NCI-H82 (cell line): Measurements from ENCODE around the gene BANP.
"Not testable (repeated sequence)": the region's sequence is repeated elsewhere in the genome, so short reads cannot be mapped to it uniquely, and the experiment has no call there.

Source experiments
- DNase-seq: peaks from one replicate; lab custom pipeline; 2025; lab: John Stamatoyannopoulos, UW

The BANP gene

DNA sequence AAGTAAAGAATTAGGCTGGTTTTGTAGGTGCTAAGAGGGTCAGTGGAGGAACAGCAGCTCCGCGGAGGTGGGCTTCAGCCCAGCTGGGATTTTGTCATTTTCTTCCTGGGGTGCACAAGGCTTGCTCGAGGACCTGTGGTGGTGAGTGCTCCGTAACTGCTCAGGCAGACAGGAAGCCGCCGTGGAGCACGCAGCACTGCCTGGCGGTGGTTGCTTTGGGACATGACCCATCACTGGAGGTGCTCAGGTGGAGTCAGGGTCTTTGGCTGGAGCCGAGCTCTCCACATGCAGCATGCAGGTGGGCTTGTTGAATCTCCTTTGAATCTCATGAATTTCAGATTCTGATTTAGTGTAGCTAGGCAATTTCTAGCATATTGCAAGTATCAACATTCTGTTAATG is 79.7 kb downstream of the BANP start:
- DNase-seq = not testable (repeated sequence)

DNA sequence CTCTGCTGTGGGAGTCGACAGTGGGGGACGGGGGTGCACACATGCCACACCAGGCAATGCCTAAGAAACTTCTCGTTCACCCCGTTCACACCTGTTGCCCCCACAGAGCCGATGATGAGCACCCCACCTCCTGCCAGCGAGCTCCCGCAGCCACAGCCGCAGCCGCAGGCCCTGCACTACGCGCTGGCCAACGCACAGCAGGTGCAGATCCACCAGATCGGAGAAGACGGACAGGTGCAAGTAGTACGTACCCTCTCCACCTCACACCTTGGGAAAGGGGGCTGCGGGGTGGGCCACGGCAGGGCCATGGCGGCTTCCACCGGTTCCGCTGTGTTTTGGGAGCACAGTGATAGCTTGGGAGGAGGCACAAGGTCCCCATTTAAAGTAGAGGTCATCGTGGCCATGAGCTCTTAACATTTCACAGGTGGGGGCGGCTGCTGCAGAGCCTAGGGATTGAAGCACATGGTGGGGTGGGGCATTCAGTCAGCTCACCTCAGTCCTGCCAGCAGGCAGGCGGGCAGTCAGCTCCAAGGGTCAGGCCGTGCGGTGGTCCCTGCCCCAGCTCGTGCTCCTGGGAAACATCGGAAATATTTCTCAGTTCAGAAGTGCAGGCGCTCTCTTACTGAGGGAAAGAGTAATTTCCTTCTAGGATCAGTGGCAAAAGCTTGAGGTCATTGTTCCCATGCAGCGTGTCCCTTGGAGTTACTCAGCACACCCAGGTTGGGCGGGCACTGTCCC is 81.9 kb downstream of the BANP start:
- DNase-seq = not testable (repeated sequence)

DNA sequence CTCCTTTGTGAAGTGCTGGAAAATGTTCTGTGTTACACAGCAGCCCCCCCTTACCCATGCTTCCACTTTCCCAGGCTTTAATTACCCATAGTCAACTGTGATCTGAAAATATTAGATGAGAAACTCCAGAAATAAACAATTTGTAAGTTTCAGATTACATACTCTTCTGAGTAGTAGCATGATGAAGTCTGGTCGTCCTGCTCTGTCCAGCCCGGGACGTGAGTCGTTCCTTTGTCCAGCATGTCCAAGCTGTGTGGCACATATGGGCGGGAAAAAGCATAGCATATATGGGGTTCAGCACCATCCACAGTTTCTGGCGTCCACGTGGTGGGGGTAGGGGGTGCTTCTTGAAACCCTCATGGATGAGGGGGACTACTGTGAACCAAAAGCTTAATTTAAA is 83.5 kb downstream of the BANP start:
- DNase-seq = no peak

DNA sequence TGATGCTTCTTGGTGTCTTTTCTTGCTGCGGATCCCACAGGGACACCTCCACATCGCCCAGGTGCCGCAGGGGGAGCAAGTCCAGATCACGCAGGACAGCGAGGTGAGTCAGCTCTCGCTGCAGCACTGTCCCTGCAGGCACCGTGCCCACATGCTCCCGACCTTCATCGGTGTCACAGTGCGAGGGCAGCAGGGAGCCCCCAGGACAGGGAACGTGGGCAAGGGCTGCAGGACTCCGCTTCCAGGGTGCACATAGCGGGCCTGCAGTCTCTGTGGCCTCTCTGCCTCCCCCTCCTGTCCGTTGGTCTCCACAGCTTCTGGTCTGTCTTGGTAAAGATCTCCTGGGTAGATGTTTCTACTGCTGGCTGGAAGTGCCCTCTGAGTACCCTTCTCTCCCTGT is 84.1 kb downstream of the BANP start:
- no peak for DNase-seq

DNA sequence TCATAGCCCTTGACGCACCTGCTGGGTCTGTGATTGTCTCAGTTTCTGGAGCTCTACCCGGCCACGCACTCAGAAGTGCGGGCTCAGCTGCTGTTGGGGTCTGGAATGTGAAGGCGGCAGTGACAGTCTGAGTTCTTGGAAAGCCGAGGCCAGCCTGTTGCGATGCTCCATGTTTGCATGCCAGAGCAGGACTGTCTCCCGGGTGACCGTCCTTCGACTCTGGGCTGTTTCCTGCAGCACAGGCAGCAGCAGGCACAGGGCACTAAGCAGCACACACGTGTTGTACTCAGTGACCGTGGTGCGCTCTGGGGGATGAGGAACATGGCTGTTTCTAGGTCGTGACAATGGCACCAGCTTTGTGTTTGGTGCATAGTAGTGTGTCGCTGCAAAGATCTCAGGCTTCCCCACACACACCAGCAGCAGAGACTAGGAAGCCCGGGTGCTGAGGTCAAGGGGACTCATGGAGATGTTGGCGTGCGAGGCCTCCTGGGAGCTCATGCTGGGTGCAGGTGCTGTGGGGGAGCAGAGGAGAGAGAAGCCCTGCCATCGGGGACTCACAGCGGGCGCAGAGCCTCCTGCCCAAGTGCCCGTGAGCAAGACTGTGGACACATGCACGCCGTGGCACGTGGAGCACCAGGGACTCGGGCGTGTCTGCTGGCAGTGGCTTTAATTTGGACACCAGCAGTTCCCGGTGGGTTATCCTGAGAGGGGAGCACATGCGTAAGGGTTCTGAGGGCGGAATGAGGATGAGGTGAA is 84.8 kb downstream of the BANP start:
- not testable (repeated sequence) for DNase-seq

DNA sequence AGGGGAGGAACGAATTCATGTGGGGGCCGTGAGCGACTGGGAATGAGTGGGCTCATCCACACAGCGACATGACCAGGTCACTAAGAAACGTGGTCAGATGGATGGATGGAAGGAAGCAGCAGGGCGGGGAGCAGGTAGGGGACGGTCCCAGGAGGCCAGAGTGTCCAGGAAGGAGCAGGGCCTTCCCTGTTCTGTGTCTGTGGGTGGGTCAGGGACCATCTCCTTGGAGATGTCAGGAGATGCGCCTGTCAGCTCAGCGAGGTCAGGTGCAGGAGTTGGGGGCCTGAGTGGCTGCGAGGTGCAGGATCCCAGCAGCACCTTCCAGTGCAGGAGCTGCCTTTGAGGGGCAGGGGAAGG is 85.4 kb downstream of the BANP start:
- not testable (repeated sequence) for DNase-seq

DNA sequence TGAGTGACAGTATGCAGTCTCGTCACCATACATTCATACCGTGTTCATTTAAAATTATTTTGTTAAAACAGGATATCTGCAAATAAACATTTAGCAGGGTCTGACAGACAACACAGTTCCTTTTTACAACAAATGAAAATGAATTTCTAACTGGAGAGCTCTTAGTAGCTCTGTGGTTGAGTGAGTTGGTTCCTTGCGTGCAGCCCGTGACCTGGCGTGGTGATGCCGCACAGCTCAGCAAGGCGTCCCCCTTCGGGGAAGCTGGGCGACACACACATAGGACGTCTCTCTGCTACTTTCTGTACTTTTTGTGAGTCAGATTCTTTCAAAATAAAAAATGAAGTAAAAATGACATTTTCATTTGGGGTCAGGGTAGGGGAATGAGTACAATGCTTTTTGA is 86.1 kb downstream of the BANP start:
- DNase-seq = not testable (repeated sequence)

DNA sequence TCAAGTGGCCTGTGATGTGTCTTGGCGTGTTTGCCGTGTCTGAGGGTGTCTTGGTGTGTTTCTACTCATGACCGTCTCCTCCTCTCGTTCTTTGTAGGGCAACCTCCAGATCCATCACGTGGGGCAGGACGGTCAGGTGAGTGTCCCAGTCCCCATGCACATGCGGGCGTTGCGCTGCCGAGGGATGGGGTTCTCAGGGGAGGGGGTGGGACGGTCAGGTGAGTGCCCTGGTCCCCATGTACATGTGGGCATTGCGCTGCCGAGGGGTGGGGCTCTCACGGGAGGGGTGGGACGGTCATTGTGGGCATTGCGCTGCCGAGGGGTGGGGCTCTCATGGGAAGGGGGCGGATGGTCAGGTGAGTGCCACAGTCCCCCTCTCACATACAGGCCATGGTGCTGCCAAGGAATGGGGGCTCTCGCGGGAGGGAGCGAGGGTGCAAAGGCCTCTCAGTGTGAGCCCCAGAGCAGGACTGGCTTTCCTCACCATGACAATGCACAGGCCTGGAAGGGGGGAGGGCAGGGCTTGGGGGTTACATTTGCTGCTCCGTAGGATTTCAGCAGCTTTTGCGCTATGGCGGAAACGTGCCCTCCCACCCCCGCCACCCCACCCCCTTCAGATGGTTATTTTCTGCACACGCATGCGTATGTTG is 86.8 kb downstream of the BANP start:
- DNase-seq = not testable (repeated sequence)

DNA sequence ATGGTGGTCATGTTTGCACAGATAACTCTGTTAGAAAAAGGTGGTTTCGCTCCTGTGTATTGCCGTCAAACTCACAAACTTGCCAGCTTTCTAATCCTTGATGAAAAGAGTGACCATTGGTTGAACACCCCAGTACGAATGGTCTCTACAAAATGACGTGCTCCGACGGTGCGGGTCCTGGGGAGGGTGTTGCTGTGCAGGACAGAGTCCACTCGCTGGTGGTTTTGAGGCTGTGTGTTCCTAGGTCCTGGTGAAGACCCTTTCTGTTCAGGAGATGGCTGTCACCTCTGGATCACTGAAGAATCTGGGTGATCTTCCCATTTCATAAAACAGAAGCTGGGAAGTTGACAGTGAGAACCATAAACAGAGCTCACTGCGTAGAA is 87.3 kb downstream of the BANP start:
- DNase-seq = not testable (repeated sequence)

DNA sequence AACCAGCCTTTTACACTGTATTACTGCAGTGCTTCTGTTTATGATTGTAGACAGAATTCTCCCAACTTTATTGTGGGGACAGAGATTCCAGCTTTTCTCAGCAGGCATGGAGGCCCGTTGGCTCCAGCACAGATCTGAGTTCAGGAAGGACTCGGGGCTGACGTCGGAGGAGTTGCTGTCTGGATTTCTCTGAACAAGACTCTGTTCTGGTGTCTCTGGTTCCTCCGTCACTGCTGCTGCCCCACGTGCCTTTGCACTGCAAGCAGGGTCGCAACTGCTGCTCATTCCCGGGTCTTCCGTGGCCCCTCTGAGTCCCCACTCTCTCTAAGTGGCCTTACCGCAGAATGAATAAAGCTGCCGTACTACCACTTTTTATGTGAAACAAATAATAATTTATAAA is 88.4 kb downstream of the BANP start:
- no peak for DNase-seq

DNA sequence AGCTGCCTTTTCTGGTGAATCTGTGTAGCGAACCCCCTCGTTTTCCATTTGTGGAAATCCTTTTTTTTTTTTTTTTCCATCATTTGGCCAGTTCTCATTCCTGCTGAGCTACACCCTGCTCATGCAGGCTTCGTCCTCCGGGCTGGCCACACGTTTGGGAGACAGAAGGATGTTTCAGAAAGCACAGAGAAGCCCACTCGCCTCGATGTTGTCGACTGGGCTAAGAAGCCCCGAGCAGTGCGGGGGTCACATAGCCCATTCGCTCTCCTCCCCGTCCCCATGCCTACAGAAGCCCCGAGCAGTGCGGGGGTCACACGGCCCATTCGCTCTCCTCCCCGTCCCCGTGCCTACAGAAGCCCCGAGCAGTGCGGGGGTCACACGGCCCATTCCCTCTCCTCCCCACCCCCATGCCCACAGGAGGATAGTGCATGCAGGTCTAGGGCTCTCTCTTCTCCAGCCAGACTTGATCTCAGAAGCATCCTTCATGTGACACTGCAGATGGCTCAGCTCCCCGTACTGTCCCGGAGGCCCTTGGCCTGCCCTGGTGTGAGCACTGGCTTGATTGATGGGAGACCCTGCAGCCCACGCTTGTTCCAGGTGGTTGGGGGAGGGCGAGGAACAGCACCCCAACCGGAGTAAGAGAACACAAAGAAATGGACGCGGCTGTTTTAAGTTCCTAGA is 89.1 kb downstream of the BANP start:
- DNase-seq = not testable (repeated sequence)

DNA sequence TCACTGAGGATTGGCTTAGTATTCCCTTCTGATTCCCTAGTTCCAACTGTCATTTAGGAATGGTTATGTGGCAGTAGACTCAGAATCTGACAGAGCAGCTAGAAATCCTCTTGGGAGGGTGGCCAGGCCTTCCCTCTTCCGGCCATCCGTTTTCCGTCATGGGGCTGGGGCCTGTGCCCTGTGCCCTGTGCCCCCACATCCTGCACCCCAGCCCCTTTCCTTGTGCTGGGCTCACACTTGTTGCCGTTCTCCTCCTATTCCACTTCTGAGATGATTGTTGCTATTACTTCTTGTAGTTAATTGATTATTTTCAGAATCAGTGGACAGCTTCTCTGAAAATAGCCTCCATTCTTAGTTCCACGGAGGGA is 89.6 kb downstream of the BANP start:
- DNase-seq = not testable (repeated sequence)

DNA sequence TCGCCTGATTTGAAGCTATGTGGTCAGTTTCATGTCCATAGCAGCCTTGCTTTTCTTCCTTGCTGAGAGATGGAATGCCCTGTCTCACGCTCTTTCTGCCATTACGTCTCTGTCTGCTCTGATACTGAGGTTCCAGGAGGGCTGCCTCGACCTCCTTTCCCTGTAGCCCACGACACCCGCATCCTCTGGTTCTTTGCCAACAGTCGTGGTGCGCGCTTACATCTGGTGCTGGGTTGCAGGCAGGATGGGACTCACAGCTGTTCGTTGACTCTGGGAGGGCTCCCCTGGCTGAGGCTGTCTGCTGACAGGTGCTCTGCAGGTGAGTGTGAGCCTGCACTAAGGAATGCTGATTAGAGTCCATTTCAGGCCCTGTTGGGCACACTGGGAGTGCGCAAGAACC is 90.3 kb downstream of the BANP start:
- DNase-seq = not testable (repeated sequence)

DNA sequence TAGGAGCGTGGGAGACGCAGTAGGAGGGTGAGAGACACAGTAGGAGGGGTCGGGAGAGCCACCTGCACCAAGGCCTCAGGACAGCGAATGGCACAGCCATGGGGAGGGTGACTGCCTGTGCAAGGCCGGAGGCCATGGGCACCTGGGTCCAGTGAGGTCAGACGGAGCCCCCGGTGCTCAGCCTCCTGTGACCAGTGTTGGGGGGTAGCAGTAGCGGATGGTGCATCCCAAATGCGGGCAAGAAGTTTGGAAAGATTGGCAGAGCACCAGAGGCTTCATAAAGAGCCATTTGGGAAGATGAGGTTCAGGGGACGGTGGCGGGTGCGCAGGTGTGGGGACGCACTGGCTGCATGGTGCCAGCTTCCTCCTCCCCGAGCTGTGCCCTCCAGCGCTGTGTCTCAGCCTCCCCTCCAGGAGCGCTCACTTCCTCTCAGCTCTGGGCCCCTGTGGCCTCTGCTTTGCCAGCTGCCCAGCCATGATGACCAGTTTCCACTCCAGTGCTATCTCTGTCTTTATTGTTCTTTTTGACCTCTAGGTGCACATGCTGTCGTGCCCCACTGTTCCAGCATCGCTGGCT is 90.8 kb downstream of the BANP start:
- not testable (repeated sequence) for DNase-seq

DNA sequence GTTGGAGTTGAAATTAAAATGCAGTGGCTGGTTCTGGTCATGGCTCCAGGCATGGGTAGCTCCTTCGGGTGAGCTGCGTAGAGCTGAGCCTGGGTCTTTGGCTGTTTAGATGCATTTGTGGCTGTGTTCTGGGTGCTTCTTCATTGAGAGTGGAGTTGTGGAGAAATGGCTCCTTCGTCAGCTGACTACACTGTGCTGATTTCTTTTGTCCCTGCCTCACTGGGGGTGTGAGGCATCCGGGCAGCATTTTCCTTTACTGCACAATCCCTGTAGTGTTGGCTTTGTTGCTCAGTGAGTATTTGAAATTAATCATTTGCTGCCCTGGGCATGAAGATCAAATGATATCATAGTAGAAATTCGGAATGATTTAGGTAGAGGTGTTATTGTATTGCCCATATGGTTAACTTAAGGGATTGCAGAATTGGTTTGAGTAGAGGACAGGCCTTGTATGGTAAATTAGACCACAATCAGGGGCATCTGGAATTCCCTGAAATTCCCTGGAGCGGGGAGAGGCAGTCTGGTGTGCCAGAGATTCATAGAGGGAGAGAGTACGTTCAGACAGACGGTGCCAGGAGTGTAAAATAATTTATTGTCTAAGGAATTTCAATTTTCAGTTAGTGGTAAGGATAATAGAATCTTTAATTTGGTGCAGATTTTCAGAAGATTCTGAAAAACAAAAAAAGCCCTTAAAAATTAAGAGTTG is 92.1 kb downstream of the BANP start:
- not testable (repeated sequence) for DNase-seq

DNA sequence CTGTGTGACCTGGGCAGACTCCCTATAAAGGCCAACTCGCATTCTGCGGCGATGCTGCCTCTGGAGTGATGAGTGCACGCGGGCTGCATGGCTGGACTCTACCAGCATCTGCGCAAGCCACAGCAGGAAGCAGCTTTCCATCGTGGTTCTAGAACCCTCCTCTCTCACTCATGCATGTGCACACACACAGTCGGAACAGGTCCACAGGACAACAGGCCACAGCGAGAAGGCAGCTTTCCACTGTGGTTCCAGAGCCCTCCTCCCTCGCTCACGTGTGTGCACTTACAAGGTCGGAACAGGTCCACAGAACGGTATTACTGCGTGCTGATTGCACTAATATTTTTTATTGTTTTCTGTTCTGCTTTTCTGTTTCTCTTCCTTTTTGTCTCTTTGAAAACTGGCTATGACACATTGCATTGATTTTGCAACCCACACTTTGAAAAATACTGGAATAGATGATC is 92.9 kb downstream of the BANP start:
- not testable (repeated sequence) for DNase-seq

DNA sequence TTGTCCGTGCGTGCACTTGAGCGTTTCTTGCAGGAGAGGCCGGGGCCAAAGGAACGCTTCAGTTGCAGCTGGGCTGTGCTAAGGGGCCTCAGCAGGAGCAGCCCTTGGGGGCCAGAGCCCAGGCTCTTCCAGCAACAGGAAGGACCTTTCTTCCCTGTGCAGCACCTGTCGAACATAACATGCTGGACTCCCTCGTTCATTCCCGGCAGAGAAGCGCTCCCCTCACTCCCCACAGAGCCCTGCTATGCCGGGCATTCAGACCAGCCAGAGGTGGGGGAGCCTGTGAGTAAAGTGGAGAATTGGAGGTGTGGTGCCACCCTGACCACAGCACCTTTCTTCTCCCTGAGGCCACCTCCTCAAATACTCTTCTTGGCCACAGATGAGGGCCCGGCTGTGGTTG is 94.1 kb downstream of the BANP start:
- DNase-seq = not testable (repeated sequence)

DNA sequence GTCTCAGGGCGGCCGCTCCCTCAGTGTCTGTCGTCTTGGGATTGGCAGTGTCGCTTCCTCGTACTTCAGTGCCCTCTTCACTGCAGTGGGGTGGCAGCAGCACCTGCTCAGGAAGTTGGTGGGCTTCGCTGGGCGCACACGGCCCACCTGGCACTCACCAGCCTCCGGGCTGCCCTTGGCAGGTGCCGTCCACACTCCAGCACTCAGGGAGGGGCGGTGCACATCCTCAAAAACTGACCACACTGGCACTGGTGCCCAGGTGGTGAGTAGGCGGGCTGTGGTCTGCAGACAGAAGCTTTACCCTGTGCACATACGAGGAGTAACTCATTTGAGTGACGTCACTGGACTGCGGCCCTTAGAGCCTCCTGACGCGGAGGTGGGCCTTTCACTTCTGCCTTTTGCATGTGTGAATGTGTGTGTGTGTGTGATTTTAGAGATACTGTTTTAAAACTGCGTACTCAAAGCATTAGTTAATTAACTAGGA is 94.6 kb downstream of the BANP start:
- no peak for DNase-seq

DNA sequence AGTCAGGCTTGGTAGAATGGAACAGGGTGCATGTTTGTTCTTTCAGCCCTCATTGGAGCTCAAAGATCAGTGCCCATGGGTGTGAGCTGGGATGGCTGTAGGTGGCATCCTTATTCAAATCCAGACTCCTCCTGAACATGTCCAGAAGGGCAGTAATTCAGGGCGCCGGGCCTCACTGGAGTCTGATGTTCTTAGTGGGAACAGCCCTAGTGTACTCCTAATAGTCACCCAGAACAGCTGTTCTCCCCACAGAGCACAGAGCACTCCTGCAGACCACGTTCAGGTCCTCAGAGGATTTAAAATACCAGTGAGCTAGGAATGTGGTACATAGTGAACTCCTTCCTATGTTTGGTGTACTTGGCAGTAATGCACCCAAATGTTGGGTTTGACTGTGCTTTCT is 96.2 kb downstream of the BANP start:
- DNase-seq = no peak

DNA sequence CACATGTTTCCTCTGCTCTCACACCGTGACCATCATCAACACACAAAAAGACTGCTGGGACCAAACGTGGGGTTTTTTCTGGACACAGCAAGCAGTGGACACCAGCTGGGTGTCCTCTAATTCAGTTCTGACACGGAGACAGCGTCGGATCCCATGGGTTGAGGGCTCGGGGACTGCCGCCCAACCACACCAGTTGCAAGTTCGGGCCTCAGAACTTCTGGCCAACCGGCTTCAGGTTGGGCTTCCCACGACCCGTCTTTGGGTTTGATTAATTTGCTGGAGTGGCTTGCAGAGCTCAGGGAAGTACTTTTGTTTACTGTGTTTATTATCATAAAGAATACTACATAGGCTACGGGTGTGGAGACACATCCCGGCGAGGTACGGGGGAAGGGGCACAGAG is 97.8 kb downstream of the BANP start:
- no peak for DNase-seq
